Heart left ventricle (tissue), 13 donors: ENCODE measurements around the gene MSI1.

Experiments used
- POLR2A ChIP-seq, 2 donors: fragments of 450-650 bp; IDR thresholded peaks; one replicate each; pipeline ENCODE4 v1.6.1; 2017; ENCODE audit warnings: antibody characterized with exemption in 2 of 2, mild to moderate bottlenecking in 2 of 2, moderate library complexity in 2 of 2
- TF ChIP-seq, protein P1 (sequence below), 12 donors: fragments of 200-600 bp; sonication (generic) in 4 of 12; IDR thresholded peaks; one replicate each; pipeline versions ENCODE4 v1.5.0 to v1.8.0; 2018 to 2022; ENCODE audit warnings: antibody characterized with exemption in 12 of 12, mild to moderate bottlenecking in 5 of 12
- donor health status: ischemic (EF 13 %, LVEDD 7.1; RV severe dilation, severe dysfunction).
- donor health status: DM: no; HTN: yes; CAD: no.
- donor health status: DM: no; HTN: no; CAD: no.
- donor health status: ischemic (EF 25% LVEDD 6.9; RV normal size, moderate dysfunction).
- donor health status: ischemic (EF 25% LVEDD 5.7; RV mildly dilated, moderate dysfunction).
- donor health status: ischemic (EF 35%, LVEDD 5.7; RV mildly dilated, moderate dysfunction).
- donor health status: nonischemic (EF 11% LVEDD 7.7; RV severe dilation, severe dysfunction).
- donor health status: DM: yes; HTN: yes; CAD: no.
- donor health status: PGD.
- donor health status: ischemic (EF 29% LVEDD 5.4; RV normal size, mild dysfunction).
- donor health status: nonischemic (EF 23%, LVEDD 6.1; RV moderate dilation, normal function).

GRCh38 chr12:120337730-120338129, 31.2 kb downstream of the MSI1 start:
- TF ChIP-seq, protein P1, sequence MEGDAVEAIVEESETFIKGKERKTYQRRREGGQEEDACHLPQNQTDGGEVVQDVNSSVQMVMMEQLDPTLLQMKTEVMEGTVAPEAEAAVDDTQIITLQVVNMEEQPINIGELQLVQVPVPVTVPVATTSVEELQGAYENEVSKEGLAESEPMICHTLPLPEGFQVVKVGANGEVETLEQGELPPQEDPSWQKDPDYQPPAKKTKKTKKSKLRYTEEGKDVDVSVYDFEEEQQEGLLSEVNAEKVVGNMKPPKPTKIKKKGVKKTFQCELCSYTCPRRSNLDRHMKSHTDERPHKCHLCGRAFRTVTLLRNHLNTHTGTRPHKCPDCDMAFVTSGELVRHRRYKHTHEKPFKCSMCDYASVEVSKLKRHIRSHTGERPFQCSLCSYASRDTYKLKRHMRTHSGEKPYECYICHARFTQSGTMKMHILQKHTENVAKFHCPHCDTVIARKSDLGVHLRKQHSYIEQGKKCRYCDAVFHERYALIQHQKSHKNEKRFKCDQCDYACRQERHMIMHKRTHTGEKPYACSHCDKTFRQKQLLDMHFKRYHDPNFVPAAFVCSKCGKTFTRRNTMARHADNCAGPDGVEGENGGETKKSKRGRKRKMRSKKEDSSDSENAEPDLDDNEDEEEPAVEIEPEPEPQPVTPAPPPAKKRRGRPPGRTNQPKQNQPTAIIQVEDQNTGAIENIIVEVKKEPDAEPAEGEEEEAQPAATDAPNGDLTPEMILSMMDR (IDR thresholded peaks at IDR 0.05): no peak
- no peak for TF ChIP-seq POLR2A (IDR thresholded peaks at IDR 0.05)
